OCI-LY7 (cell line): ENCODE measurements around the gene MUC22. TPM values are rescaled to one million over a fixed set of nuclear protein-coding genes. Genes with fewer than 3 reads are reported as not detected.
A peak's percentile ranks its signal among the peaks of the same experiment; 100 is the strongest.

Experiments
- BruUV-seq: library from RNA; stranded (reverse); fragments of 400-500 nt; replicated peaks from 2 replicates; lab custom pipeline; 2021; lab: Mats Ljungman, UMichigan
- CTCF ChIA-PET: fragments of 300-600 bp; sonication (Branson Sonifier 250); formaldehyde crosslinking; loops from one replicate; lab custom pipeline; 2022; ENCODE audit warnings: antibody characterized with exemption; ENCODE audit not compliant: unreplicated experiment; lab: Charles Lee
- POLR2A ChIA-PET: fragments of 300-600 bp; sonication (Branson Sonifier 250); formaldehyde crosslinking; loops from one replicate; lab custom pipeline; 2022; ENCODE audit warnings: antibody characterized with exemption; lab: Charles Lee
- DNase-seq: peaks from one replicate; pipeline ENCODE4 v3.0.0-alpha.2; 2015; ENCODE audit warnings: low spot score
- H2AFZ ChIP-seq: fragments of 200-600 bp; sonication (generic), shearing (Covaris generic); 2 replicates; pipeline ENCODE4 v1.6.1; 2014; ENCODE audit warnings: mild to moderate bottlenecking, antibody characterized with exemption, low read length, moderate library complexity
- H3K27ac ChIP-seq: fragments of 200-600 bp; sonication (generic); 2 replicates; pipeline ENCODE4 v1.5.1; 2014; ENCODE audit warnings: mixed run types, low read depth, mild to moderate bottlenecking, moderate library complexity, low read length, inconsistent platforms; ENCODE audit not compliant: poor library complexity, severe bottlenecking
- H3K36me3 ChIP-seq: fragments of 200-600 bp; sonication (generic); 2 replicates; pipeline ENCODE4 v1.6.1; 2014; ENCODE audit warnings: mild to moderate bottlenecking, antibody characterized with exemption, low read length, moderate library complexity, mixed read lengths; ENCODE audit not compliant: insufficient read depth
- H3K4me1 ChIP-seq: fragments of 200-600 bp; sonication (generic); 2 replicates; pipeline ENCODE4 v1.5.1; 2014; ENCODE audit warnings: mild to moderate bottlenecking, low read length; ENCODE audit not compliant: insufficient read depth, poor library complexity, severe bottlenecking
- H3K4me2 ChIP-seq: fragments of 200-600 bp; sonication (generic); 2 replicates; pipeline ENCODE4 v1.6.1; 2014; ENCODE audit warnings: mild to moderate bottlenecking, low read length
- H3K4me3 ChIP-seq: fragments of 200-600 bp; sonication (generic); 2 replicates; pipeline ENCODE4 v1.5.1; 2014; ENCODE audit warnings: mild to moderate bottlenecking, low read depth, low read length; ENCODE audit not compliant: poor library complexity, severe bottlenecking
- H3K79me2 ChIP-seq: fragments of 200-600 bp; sonication (generic); 2 replicates; pipeline ENCODE4 v1.6.1; 2016; ENCODE audit warnings: low read depth, mild to moderate bottlenecking, low read length, moderate library complexity, mixed read lengths; ENCODE audit not compliant: insufficient read depth
- H3K9me2 ChIP-seq: fragments of 200-600 bp; sonication (generic); 2 replicates; pipeline ENCODE4 v1.6.1; 2016; ENCODE audit warnings: mild to moderate bottlenecking, low read length, mixed read lengths; ENCODE audit not compliant: insufficient read depth
- H3K9me3 ChIP-seq: fragments of 200-600 bp; sonication (generic); 2 replicates; pipeline ENCODE4 v1.6.1; 2014; ENCODE audit warnings: mild to moderate bottlenecking, mixed run types, low read length, mixed read lengths
- H4K20me1 ChIP-seq: fragments of 200-600 bp; sonication (generic); 2 replicates; pipeline ENCODE4 v1.6.1; 2014; ENCODE audit warnings: mild to moderate bottlenecking, antibody characterized with exemption, low read length, moderate library complexity, mixed read lengths; ENCODE audit not compliant: insufficient read depth
- EZH2phosphoT487 ChIP-seq: fragments of 200-600 bp; sonication (generic); IDR thresholded peaks from 2 replicates; pipeline ENCODE4 v1.6.1; 2018; ENCODE audit warnings: low read depth, borderline replicate concordance, mild to moderate bottlenecking, mixed run types, antibody characterized with exemption, low read length, moderate library complexity, mixed read lengths
- intact Hi-C: fragments of 100-400 bp; cut with micrococcal nuclease; formaldehyde crosslinking; loops from one replicate; pipeline ENCODE4 v1.10.0; 2022; ENCODE audit not compliant: unreplicated experiment
- total RNA-seq, 2 experiments: library from RNA; depleted of rRNA in 1 of 2; stranded (reverse); fragments of >200 nt in 1 of 2; shearing (Covaris generic) in 1 of 2; gene quantifications; 2 replicates each; pipeline ENCODE4 v1.2.3, GENCODE V29; 2014 to 2022
- TF ChIP-seq, protein P1 (sequence below): fragments of 200-600 bp; sonication (generic); conservative IDR thresholded peaks from 2 replicates; pipeline ENCODE4 v1.5.1; 2014; ENCODE audit warnings: mild to moderate bottlenecking, antibody characterized with exemption, low read length, moderate library complexity, mixed read lengths

Gene MUC22
- total RNA-seq, 2 experiments from 2014 or later, result not detected

GRCh38 chr6:31079656-31080261, 69.5 kb downstream of the MUC22 start:
- H3K9me3 ChIP-seq, result no peaks in the 10 kb centered on the region
- peak overlapping the region; percentile 19; the same call in 1 of the 2 replicates for H2AFZ ChIP-seq
- H3K4me1 ChIP-seq, result no peaks in the 10 kb centered on the region
- no peaks in the 10 kb centered on the region for H3K9me2 ChIP-seq
- no peaks in the 10 kb centered on the region for H4K20me1 ChIP-seq
- TF ChIP-seq EZH2phosphoT487, result no peak
- TF ChIP-seq, protein P1, sequence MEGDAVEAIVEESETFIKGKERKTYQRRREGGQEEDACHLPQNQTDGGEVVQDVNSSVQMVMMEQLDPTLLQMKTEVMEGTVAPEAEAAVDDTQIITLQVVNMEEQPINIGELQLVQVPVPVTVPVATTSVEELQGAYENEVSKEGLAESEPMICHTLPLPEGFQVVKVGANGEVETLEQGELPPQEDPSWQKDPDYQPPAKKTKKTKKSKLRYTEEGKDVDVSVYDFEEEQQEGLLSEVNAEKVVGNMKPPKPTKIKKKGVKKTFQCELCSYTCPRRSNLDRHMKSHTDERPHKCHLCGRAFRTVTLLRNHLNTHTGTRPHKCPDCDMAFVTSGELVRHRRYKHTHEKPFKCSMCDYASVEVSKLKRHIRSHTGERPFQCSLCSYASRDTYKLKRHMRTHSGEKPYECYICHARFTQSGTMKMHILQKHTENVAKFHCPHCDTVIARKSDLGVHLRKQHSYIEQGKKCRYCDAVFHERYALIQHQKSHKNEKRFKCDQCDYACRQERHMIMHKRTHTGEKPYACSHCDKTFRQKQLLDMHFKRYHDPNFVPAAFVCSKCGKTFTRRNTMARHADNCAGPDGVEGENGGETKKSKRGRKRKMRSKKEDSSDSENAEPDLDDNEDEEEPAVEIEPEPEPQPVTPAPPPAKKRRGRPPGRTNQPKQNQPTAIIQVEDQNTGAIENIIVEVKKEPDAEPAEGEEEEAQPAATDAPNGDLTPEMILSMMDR, result peak; percentile 93
- peak; percentile 69 for DNase-seq
- no peak overlapping the region for H3K27ac ChIP-seq
- no peaks in the 10 kb centered on the region for H3K36me3 ChIP-seq
- BruUV-seq, result no TSS peak
- H3K79me2 ChIP-seq, result no peaks in the 10 kb centered on the region
- H3K4me2 ChIP-seq, result no peak overlapping the region
- ChIA-PET POLR2A (interaction anchor here (0.6 kb wide), 2 partner anchors 388 to 392 kb away, joined by 3 read pairs; no protein-coding TSS in a partner anchor), CTCF (interaction anchor here (1.1 kb wide), 1 partner anchor 164 kb away, joined by 3 read pairs; no protein-coding TSS in a partner anchor)
- H3K4me3 ChIP-seq, result no peak overlapping the region
- intact Hi-C loops, result no loop called here

DNA sequence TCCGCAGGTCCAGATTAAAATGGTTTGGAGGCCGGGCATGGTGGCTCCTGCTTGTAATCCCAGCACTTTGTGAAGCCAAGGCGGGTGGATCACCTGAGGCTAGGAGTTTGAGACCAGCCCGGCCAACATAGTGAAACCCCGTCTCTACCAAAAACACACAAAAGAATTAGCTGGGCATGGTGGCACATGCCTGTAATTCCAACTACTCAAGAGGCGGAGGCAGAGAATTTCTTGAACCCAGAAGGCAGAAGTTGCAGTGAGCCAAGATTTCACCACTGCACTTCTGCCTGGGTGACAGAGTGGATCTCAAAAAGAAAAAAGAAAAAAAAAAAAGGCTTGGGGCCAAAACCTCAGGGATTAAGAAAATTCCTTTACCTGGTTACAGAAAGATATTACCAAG, 71.6 kb downstream of the MUC22 start:
- no peak overlapping the region for H3K27ac ChIP-seq
- no peaks in the 10 kb centered on the region for H3K9me3 ChIP-seq
- H3K9me2 ChIP-seq, result no peaks in the 10 kb centered on the region
- H4K20me1 ChIP-seq, result no peaks in the 10 kb centered on the region
- no peaks in the 10 kb centered on the region for H3K36me3 ChIP-seq
- H3K4me3 ChIP-seq, result no peak overlapping the region
- H3K4me1 ChIP-seq, result no peaks in the 10 kb centered on the region
- no peak overlapping the region for H3K4me2 ChIP-seq
- ChIA-PET POLR2A (interaction anchor here (0.7 to 0.8 kb wide), 2 partner anchors 62 to 174 kb away, joined by 3 read pairs; no protein-coding TSS in a partner anchor), CTCF (no interaction called here)
- H2AFZ ChIP-seq, result no peak overlapping the region
- BruUV-seq, result no TSS peak
- no peaks in the 10 kb centered on the region for H3K79me2 ChIP-seq
- no peak for TF ChIP-seq EZH2phosphoT487
- TF ChIP-seq, protein P1, result no peak
- intact Hi-C loops, result no loop called here
- no peak for DNase-seq

DNA sequence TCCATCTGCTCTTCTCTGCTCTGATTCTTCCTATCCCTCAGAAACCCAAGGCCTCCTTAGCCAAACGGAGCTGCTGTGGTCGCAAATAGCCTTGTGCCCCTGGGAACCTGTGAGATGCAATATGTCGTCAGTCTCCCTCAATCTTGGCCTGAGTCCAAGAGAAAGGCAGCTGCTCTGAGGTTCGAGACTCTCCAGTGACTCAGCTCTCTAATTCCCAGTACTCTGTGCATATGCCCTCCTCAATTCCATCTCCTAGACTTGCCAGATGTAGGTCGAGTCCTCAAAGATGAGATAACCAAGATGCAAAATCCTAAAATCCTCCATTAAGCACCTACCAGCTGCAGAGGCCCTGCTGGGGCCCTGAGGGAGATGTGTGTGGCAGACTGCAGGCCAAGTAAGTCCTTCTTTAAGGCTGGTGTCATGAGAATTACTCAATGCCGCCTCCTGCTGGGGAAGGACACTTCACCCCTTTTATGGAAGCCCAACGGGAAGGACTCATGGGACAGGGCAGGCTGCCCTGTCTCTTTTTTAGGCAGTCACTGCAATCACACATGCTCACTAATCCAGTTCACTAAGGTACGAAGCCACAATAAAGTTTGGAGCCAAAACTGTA, 73.6 kb downstream of the MUC22 start:
- TF ChIP-seq, protein P1, result peak; percentile 63
- TF ChIP-seq EZH2phosphoT487, result no peak
- Histone ChIP-seq H3K4me2 (no peak overlapping the region), H4K20me1 (no peaks in the 10 kb centered on the region), H3K36me3 (no peaks in the 10 kb centered on the region), H3K4me1 (no peaks in the 10 kb centered on the region), H3K79me2 (no peaks in the 10 kb centered on the region), H3K4me3 (no peak overlapping the region), H3K27ac (no peak overlapping the region), H3K9me2 (no peaks in the 10 kb centered on the region), H2AFZ (no peak overlapping the region), H3K9me3 (no peaks in the 10 kb centered on the region)
- CTCF ChIA-PET, result no interaction called here
- peak; percentile 58 for DNase-seq
- POLR2A ChIA-PET, result no interaction called here
- BruUV-seq, result no TSS peak
- intact Hi-C loops, result no loop called here
